Measurements from ENCODE around the gene DAP3.
"Not testable (repeated sequence)": the region's sequence is repeated elsewhere in the genome, so short reads cannot be mapped to it uniquely, and the experiment has no call there.

DAP3 gene

DNA sequence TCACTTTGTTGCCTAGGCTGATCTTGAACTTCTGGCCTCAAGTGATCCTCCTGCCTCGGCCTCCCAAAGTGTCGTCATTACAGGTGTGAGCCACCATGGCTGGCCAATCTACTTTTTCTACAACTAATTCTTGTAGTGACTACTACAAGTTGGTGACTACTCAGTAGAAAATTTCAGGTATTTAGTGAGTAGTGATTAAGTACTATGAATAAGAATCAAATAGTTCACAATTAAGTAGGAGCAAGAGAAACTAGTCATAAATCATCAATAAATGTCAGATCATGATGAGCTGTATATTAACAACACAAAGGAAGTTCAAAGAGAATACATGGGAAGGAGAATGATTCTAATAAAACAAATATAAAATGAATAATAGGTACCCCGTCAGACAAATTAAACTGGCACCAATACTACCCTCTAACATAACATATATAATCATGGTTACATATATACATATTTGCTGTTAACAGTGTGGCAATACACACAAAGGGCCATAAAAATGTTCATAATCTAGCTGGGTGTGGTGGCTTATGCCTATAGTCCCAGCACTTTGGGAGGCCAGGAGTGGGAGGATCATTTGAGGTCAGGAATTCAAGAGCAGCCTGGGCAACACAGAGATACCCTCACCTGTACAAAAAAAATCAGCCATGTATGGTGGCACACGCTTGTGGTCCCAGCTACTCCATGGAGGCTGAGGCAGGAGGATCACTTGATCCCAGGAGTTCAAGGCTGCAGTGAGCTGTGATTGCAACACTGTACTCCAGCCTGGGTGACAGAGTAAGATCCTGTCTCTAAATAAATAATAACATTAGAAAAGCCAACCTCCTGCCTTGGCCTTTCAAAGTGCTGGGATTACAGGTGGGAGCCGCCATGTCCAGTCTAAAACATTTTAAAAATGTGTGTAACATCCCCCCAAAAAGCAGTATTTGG, 19.4 kb upstream of the DAP3 start:
- Mint-ChIP-seq H3K4me1 (no peaks in the 10 kb centered on the region), H3K36me3 (peaks cover 66% of the 10 kb centered on the region)

DNA sequence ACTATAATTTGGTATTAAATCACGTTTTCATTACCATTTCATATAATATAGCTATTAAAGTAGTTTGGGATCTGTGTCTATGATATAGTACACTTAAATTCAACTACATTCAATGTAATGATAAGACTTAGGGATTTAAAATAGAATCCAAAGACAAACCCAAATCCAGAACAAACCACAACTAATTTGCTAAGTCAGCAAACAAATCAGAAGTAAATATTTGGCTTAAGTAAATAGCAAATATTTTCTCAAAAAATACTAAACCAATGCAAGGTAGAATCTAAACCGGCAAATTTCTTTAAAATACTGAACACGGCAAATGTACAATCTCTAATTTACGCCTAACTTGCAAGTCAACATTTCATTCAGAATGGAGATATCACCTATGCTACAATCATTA, 17.1 kb upstream of the DAP3 start:
- no peak overlapping the region for H3K4me3 Mint-ChIP-seq
- peaks cover 69% of the 10 kb centered on the region for H3K36me3 Mint-ChIP-seq
- no peaks in the 10 kb centered on the region for H3K4me1 Mint-ChIP-seq
- no peaks in the 10 kb centered on the region for H3K27me3 Mint-ChIP-seq
- no peaks in the 10 kb centered on the region for H3K9me3 Mint-ChIP-seq
- ATAC-seq, result no peak
- H3K27ac Mint-ChIP-seq, result no peak overlapping the region

More for the DNA sequence above, 19.4 kb upstream of the DAP3 start:
- no peak overlapping the region for H3K27ac Mint-ChIP-seq
- H3K9me3 Mint-ChIP-seq, result no peaks in the 10 kb centered on the region
- no peak for ATAC-seq
- H3K4me3 Mint-ChIP-seq, result no peak overlapping the region
- no peaks in the 10 kb centered on the region for H3K27me3 Mint-ChIP-seq

DNA sequence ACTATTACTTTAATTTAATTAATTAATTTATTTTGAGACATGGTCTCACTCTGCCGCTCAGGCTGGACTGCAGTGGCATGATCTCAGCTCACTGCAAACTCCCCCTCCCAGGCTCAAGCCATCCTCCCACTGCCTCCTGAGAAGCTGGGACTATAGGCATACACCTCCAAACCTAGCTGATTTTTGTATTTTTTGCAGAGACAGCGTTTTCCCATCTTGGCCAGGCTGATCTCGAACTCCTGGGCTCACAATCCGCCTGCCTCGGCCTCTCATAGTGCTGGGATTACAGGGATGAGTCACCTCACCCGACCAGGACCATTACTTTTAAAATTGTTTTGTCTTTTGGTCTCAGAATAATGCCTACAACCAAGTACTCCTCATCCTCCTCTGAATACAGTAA, 15.9 kb upstream of the DAP3 start:
- peaks cover 75% of the 10 kb centered on the region for H3K36me3 Mint-ChIP-seq
- H3K9me3 Mint-ChIP-seq, result no peaks in the 10 kb centered on the region
- H3K27me3 Mint-ChIP-seq, result no peaks in the 10 kb centered on the region
- no peaks in the 10 kb centered on the region for H3K4me1 Mint-ChIP-seq
- no peak for ATAC-seq
- H3K4me3 Mint-ChIP-seq, result no peak overlapping the region
- H3K27ac Mint-ChIP-seq, result no peak overlapping the region

DNA sequence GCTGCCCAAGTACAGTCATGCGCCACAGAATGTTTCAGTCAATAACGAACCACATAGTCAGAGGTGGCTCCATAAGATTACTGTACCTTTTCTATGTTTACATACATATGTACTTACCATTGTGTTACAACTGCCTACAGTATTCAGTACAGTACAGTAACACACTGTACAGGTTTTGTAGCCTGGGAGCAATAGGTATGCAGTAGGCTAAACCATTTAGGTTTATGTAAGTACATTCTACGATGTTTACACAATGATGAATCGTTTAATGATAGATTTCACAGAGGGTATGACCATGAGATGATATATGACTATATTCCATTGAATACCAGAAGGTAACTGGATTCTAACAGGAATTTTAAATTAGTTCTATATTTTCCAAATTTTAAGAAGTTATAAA, 10.9 kb upstream of the DAP3 start:
- ATAC-seq, result no peak
- Mint-ChIP-seq H3K27me3 (no peaks in the 10 kb centered on the region), H3K9me3 (no peaks in the 10 kb centered on the region), H3K36me3 (peaks cover 47% of the 10 kb centered on the region), H3K4me3 (no peak overlapping the region), H3K4me1 (peaks cover 6% of the 10 kb centered on the region), H3K27ac (no peak overlapping the region)

DNA sequence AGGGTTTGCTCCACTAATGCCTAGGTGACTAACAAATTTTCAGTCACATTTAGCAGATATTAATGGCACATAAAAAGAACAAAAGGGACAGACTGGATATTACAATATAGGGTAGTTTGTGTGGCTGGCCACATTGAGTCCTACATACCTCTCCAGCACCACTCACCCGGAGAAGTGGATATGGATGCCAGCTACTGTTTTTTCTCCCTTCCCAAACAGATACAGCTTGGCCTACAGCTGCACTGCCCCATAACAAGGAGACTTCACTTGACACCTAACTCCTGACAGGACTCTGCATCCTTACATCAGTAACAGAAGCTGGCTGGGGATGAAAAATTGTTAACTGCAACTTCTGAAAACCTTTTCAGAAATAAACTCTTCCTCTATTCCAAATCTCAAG, 9.9 kb upstream of the DAP3 start:
- peaks cover 14% of the 10 kb centered on the region for H3K4me1 Mint-ChIP-seq
- not testable (repeated sequence) for H3K27ac Mint-ChIP-seq, H3K27me3 Mint-ChIP-seq, H3K4me3 Mint-ChIP-seq, ATAC-seq, H3K9me3 Mint-ChIP-seq
- peaks cover 44% of the 10 kb centered on the region for H3K36me3 Mint-ChIP-seq

DNA sequence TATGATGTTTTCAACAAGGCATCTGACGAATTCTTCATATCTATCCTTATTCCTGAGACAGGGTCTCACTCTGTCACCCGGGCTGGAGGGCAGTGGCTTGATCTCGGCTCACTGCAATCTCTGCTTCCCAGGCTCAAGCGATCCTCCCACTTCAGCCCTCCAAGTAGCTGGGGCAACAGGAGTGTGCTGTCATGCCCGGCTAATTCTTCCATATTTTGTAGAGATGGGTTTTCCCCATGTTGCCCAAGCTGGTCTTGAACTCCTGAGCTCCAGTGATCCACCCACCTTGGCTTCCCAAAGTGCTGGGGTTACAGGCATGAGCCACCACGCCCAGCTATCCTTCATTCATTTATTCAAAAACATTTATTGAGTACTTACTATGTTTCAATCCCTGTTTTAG, 8.4 kb upstream of the DAP3 start:
- no peak overlapping the region for H3K27ac Mint-ChIP-seq
- H3K36me3 Mint-ChIP-seq, result peaks cover 33% of the 10 kb centered on the region
- peaks cover 27% of the 10 kb centered on the region for H3K4me1 Mint-ChIP-seq
- H3K9me3 Mint-ChIP-seq, result no peaks in the 10 kb centered on the region
- ATAC-seq, result no peak
- no peaks in the 10 kb centered on the region for H3K27me3 Mint-ChIP-seq
- H3K4me3 Mint-ChIP-seq, result no peak overlapping the region

DNA sequence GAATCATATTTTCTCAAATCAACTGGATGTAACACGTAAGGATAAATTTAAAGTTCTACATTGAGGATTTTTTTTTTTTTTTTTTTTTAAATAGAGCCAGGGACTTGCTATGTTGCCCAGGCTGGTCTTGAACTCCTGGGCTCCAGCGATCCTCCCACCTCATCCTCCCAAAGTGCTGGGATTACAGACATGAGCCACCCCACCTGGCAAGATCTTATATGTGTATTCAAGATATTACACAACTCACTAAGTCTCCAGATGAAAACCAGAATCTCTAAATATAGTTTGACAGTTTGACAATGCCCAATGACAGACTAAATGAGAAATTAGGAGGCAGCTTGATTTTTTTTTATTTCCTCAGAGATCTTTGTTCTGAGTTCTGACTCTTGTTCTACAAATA, 7.1 kb upstream of the DAP3 start:
- H3K4me3 Mint-ChIP-seq, result no peak overlapping the region
- H3K4me1 Mint-ChIP-seq, result peaks cover 39% of the 10 kb centered on the region
- no peak overlapping the region for H3K27ac Mint-ChIP-seq
- no peaks in the 10 kb centered on the region for H3K9me3 Mint-ChIP-seq
- ATAC-seq, result no peak
- H3K36me3 Mint-ChIP-seq, result peaks cover 30% of the 10 kb centered on the region
- H3K27me3 Mint-ChIP-seq, result no peaks in the 10 kb centered on the region

DNA sequence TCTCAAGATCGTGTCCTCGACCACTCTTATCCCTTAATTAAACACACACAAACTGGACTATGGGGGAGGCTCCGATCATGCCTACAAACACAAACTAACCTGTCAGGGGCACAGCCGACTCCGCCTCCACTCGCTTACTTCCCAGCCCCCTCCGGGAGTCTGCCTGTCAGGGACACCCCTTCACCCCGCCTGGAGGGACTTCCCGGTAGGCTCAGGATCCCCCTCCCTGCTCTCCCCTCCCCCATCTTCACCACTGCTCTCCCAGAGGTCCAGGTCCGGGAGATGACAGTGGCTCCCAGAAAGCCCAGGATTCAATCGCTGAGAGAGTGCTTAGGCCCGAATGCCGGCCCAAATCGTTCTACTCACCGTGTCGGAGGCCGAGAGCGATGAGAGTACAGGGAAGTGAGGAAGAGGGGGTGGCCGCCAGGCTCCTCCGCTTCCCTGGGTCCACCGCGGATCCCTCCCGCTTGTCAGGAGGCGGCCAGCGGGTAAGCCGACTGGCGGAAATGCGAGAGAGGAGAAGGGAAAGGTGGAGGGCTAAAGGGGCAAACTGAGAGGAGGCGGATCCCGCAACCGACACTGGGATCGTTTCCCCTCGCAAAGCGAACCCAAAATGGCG, 1.1 kb upstream of the DAP3 start:
- ATAC-seq, result peak; percentile 32
- H3K9me3 Mint-ChIP-seq, H3K27me3 Mint-ChIP-seq: not testable (repeated sequence)
- peak overlapping the region; percentile 96 for H3K4me3 Mint-ChIP-seq
- peaks cover 72% of the 10 kb centered on the region for H3K4me1 Mint-ChIP-seq
- H3K27ac Mint-ChIP-seq, result peak overlapping the region; percentile 97
- H3K36me3 Mint-ChIP-seq, result peaks cover 27% of the 10 kb centered on the region

DNA sequence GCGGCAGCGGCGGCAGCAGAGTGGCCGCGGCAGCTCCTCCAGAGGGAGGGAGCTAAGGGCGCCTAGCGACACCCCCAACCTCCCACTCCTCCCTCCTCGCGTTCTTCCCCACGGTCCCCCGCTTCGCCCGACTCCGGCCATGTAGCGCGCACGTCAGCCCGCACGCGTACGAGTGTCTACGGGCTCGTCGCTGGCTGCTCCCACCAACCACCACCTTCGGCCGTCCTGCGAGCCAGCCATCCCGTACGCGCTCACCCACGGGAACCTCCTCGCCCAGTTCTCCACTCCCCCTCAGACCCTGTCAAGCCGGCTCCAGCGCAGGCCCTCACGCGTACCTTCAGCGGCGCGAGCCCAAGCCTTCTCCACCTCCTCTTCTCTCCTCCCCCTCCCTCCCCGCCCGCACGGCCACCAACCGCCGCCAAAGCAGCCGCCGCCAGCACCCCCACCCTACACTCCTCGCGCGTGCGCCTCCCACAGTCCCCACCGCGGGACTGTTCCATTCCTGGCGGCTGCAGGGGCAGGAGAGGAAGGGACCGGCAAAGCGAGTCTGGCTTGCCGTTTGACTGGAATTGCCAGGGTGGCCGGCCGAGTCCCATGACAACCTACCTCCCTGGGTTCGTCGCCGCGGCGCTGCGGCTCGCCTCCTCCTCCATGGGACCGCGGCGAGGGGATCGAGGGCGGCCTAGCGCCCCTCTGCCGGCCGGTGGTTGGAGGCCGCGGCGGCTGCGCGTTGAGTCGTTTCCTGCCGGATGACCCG, 389 bp upstream of the DAP3 start, which contains the start of gene YY1AP1:
YY1AP1 (minus strand) TSS at position 451 of the 757 bp plus-strand sequence. CDS start 8,338 bp downstream, outside the sequence.
- H3K27me3 Mint-ChIP-seq, result no peaks in the 10 kb centered on the region
- H3K27ac Mint-ChIP-seq, result peak within 1 kb of the TSS; percentile 97
- H3K4me1 Mint-ChIP-seq, result peaks cover 69% of the 10 kb centered on the region
- H3K36me3 Mint-ChIP-seq, result peaks cover 33% of the 10 kb centered on the region
- peak; percentile 95 for ATAC-seq
- peak within 1 kb of the TSS; percentile 96 for H3K4me3 Mint-ChIP-seq
- no peaks in the 10 kb centered on the region for H3K9me3 Mint-ChIP-seq

DNA sequence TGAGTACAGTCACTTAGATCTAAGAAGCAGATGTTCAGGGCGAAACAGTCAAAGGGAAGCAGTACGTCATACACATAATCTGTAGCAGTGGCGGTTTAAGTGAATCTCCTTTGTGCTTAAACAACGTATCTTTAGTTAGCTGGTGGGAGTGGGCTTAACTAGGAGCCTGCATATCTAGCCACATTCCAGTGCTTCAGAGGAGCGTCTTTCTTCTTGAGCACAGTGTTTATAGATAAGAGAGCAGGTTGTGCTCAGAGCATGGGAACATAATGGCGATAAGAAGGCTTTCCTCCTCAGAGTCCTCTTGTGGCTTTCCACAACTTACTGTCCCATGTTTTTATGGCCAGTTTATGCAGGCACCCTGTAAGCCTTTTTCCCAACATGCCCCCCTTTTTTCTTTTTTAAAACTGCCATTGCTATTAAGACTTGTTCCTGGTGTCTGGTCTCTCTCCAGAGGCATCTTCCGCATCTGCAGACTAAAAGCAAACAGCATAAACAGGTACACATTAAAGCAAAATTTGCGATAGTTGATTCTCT, 3.2 kb downstream of the DAP3 start:
- H3K4me3 Mint-ChIP-seq, result no peak overlapping the region
- no peaks in the 10 kb centered on the region for H3K27me3 Mint-ChIP-seq
- H3K9me3 Mint-ChIP-seq, result no peaks in the 10 kb centered on the region
- peaks cover 62% of the 10 kb centered on the region for H3K4me1 Mint-ChIP-seq
- H3K36me3 Mint-ChIP-seq, result peaks cover 38% of the 10 kb centered on the region
- H3K27ac Mint-ChIP-seq, result no peak overlapping the region
- no peak for ATAC-seq

DNA sequence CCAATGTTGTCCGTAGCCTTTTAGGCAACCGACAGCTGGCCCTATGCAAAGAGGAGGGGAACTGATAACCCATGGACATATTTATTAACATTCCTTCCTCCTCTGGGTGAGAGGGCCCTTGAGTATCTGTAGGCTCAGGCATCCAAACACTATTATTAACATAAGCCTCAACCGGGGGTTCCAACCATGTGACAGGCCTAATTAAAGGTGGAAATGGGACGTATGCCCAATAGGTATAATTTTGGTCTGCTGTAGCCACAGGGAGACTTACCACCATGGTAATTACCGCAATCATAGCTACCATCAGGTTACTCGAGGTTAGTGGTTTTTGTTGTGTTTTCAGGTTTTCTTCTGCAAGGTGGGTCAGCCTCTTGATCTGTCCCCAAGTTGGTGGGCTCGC, 5.3 kb downstream of the DAP3 start:
- Mint-ChIP-seq H3K4me1 (peaks cover 72% of the 10 kb centered on the region), H3K27me3 (no peaks in the 10 kb centered on the region), H3K27ac (no peak overlapping the region), H3K4me3 (no peak overlapping the region), H3K36me3 (peaks cover 53% of the 10 kb centered on the region), H3K9me3 (no peaks in the 10 kb centered on the region)
- ATAC-seq, result no peak

DNA sequence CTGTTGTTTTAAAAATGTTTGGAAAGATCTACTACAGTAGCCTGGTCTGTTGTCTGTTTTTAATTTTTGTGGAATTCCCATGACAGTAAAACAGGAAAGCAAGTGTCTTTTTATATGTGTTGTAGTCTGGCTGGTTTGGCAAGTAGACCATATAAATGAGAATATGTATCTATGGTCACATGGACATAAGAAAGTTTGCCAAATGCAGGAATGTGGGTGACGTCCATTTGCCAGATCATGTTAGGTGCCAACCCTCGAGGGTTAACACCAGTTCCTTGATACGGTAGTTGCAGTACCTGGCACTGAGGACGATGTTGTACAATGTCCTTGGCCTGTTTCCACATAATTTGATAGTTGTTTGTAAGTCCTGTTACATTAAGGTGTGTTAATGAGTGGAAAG, 6.2 kb downstream of the DAP3 start:
- H3K27me3 Mint-ChIP-seq, result no peaks in the 10 kb centered on the region
- H3K9me3 Mint-ChIP-seq, result no peaks in the 10 kb centered on the region
- peaks cover 68% of the 10 kb centered on the region for H3K4me1 Mint-ChIP-seq
- no peak overlapping the region for H3K27ac Mint-ChIP-seq
- no peak overlapping the region for H3K4me3 Mint-ChIP-seq
- H3K36me3 Mint-ChIP-seq, result peaks cover 53% of the 10 kb centered on the region
- ATAC-seq, result no peak

DNA sequence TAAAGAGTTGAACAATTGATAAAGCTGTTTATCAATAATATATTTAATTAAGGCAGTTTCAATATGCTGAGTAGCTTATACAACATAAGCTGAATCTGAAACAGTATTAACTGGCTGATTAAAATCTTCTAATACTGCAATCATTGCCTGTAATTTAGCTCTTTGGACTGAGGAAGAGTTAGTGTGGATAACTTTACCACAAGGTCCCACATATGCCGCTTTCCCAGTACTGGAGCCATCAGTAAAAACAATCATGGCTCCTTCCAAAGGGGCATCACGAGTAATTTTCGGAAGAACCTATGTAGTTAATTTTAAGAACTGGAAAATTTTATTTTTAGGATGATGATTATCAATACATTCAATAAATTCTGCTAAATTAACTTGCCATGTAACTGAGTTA, 6.7 kb downstream of the DAP3 start:
- Mint-ChIP-seq H3K4me1 (peaks cover 62% of the 10 kb centered on the region), H3K9me3 (no peaks in the 10 kb centered on the region), H3K4me3 (no peak overlapping the region), H3K27me3 (no peaks in the 10 kb centered on the region), H3K27ac (no peak overlapping the region), H3K36me3 (peaks cover 53% of the 10 kb centered on the region)
- ATAC-seq, result no peak

DNA sequence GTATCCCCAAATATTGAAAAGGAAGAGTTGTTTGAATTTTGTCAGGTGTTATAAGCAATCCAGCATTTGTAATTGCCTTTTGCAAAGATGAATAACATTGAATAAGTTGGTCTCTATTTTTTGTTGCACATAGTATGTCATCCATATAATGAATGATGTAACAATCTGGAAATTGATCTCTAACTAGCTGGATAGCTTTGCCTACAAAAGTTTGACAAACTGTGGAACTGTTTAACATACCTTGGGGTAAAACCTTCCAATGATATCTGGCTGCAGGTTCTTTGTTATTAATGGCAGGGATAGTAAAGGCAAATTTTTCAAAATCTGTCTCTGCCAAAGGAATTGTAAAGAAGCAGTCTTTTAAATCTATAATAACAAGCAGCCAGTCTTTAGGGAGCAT, 7.6 kb downstream of the DAP3 start:
- Mint-ChIP-seq H3K4me1 (peaks cover 53% of the 10 kb centered on the region), H3K9me3 (no peaks in the 10 kb centered on the region), H3K36me3 (peaks cover 46% of the 10 kb centered on the region), H3K4me3 (no peak overlapping the region), H3K27me3 (no peaks in the 10 kb centered on the region), H3K27ac (no peak overlapping the region)
- no peak for ATAC-seq

DNA sequence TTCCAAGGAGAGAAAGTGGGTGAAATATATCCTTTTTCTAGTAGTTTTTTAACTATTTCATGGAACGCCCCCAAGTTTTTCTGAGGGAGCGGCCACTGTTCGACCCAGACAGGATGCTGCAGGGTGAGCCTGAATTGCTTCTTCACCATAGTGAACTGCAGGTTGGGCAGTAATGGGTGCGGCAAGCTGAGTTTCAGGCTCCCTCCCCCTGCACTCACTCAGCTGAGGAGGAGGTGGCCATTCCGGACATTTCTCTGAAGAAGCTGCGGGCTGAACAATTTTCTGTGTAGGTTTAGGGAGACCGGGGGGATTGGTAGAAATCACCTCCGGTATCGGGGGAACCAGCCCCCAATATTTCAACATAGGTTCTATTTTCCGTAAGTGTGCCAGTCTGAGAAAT, 8.2 kb downstream of the DAP3 start:
- Mint-ChIP-seq H3K9me3 (no peaks in the 10 kb centered on the region), H3K36me3 (peaks cover 41% of the 10 kb centered on the region), H3K27ac (no peak overlapping the region), H3K27me3 (no peaks in the 10 kb centered on the region), H3K4me1 (peaks cover 48% of the 10 kb centered on the region), H3K4me3 (no peak overlapping the region)
- no peak for ATAC-seq

Data from stimulated activated memory B cell treated with anti-CD40 and anti-IgM and Interleukin-4, amounts not matched to agents 10 μg/mL and 1 μg/mL and 100 μg/mL, for 72 hours (primary cell).